K562 (cell line): ENCODE data around the gene BIRC7. TPM values are rescaled to one million over a fixed set of nuclear protein-coding genes. Genes with fewer than 3 reads are reported as not detected.

Source experiments
- GTF2F1 ChIP-seq: IDR thresholded peaks from 2 replicates; pipeline ENCODE4 v1.6.1; 2011; ENCODE audit warnings: low read depth, low read length, improper control_type of control experiment
- MGA ChIP-seq: fragments of 450-650 bp; IDR thresholded peaks from 2 replicates; pipeline ENCODE4 v1.6.1; 2016; ENCODE audit warnings: mild to moderate bottlenecking, moderate library complexity
- ZNF76 ChIP-seq: fragments of 250-450 bp; sonication (Bioruptor Pico); IDR thresholded peaks from 2 replicates; pipeline ENCODE4 v1.4.0; 2020; ENCODE audit warnings: mild to moderate bottlenecking, moderate library complexity, borderline replicate concordance
- polyA plus RNA-seq, 8 experiments: library from polyadenylated mRNA; depleted of rRNA in 4 of 8; stranded (reverse) in 5 of 8; unstranded in 3 of 8; fragments of >200 nt; fragmentation: Nextera tagmentation in 2 of 8; fragmentation: Illumina TruSeq in 1 of 8; extraction: Ambion mirVana in 2 of 8; extraction: Trizol in 1 of 8; gene quantifications; 2 replicates each; pipeline versions ENCODE4 v1.2.1 to v1.2.3, GENCODE V29; 2011 to 2014; ENCODE audit warnings: inconsistent platforms in 1 of 8, missing spikeins in 1 of 8
- total RNA-seq, 7 experiments: library from RNA; depleted of rRNA in 6 of 7; stranded (reverse); fragments of >200 nt in 6 of 7; fragmentation: Illumina TruSeq in 2 of 7; extraction: Trizol in 2 of 7; gene quantifications; 2 replicates each; pipeline versions ENCODE4 v1.2.1 to v1.2.3, GENCODE V29; 2011 to 2021; ENCODE audit warnings: low replicate concordance in 1 of 7

BIRC7 gene
- total and polyA plus RNA-seq, 9 of the 15 experiments (the other 6 are each of a cell fraction or from before 2014, with no cell fraction given) = 0.14 to 0.19 (median 0.16) TPM; not detected in 5

GRCh38 chr20:63276956-63277355 lies 41.3 kb downstream of the BIRC7 start (continued):
- TF ChIP-seq MGA (no peak), GTF2F1 (no peak), ZNF76 (CRISPR knock-in tag) (no peak)
